PC-9 (cell line): ENCODE data around the gene C11orf52. TPM values are rescaled to one million over a fixed set of nuclear protein-coding genes. Genes with fewer than 3 reads are reported as not detected.

Experiments
- BruUV-seq: library from RNA; stranded (reverse); fragments of 400-500 nt; replicated peaks from 2 replicates; lab custom pipeline; 2021; lab: Mats Ljungman, UMichigan
- CTCF ChIA-PET: fragments of 300-600 bp; sonication (Branson Sonifier 250); formaldehyde crosslinking; loops from one replicate; lab custom pipeline; 2022; ENCODE audit warnings: antibody characterized with exemption; lab: Charles Lee
- POLR2A ChIA-PET: fragments of 300-600 bp; sonication (Branson Sonifier 250); formaldehyde crosslinking; loops from one replicate; lab custom pipeline; 2022; ENCODE audit warnings: antibody characterized with exemption; ENCODE audit not compliant: unreplicated experiment; lab: Charles Lee
- DNase-seq, 2 experiments: peaks; one replicate each; pipeline versions ENCODE4 v3.0.0 to v3.0.0-alpha.2; 2015 to 2022; ENCODE audit warnings: mixed read lengths in 1 of 2
- H2AFZ ChIP-seq: fragments of 200-600 bp; sonication (generic); 2 replicates; pipeline ENCODE4 v1.8.1; 2017; ENCODE audit warnings: antibody characterized with exemption
- H3F3A ChIP-seq: fragments of 200-600 bp; sonication (generic); 2 replicates; pipeline ENCODE4 v1.8.1; 2017; ENCODE audit warnings: antibody characterized with exemption, mild to moderate bottlenecking, low read depth; ENCODE audit not compliant: insufficient read depth
- H3K27ac ChIP-seq: fragments of 200-600 bp; sonication (generic); 2 replicates; pipeline ENCODE4 v1.6.1; 2016; ENCODE audit warnings: mixed run types
- H3K27me3 ChIP-seq: fragments of 200-600 bp; sonication (generic); 2 replicates; pipeline ENCODE4 v1.6.1; 2016; ENCODE audit warnings: low read depth, mixed run types; ENCODE audit not compliant: insufficient read depth
- H3K36me3 ChIP-seq: fragments of 200-600 bp; sonication (generic); 2 replicates; pipeline ENCODE4 v1.6.1; 2016; ENCODE audit warnings: low read depth, mixed run types
- H3K4me1 ChIP-seq: fragments of 200-600 bp; sonication (generic); replicated peaks from 2 replicates; pipeline ENCODE4 v1.6.1; 2016; ENCODE audit warnings: mixed run types; ENCODE audit not compliant: insufficient read depth
- H3K4me2 ChIP-seq: fragments of 200-600 bp; sonication (generic); 2 replicates; pipeline ENCODE4 v1.6.1; 2017; ENCODE audit warnings: mixed run types
- H3K4me3 ChIP-seq: fragments of 200-600 bp; sonication (generic); 2 replicates; pipeline ENCODE4 v1.6.1; 2016; ENCODE audit warnings: mixed run types
- H3K79me2 ChIP-seq: fragments of 200-600 bp; sonication (generic); 2 replicates; pipeline ENCODE4 v1.6.1; 2017; ENCODE audit warnings: low read depth, mixed run types
- H3K9me2 ChIP-seq: fragments of 200-600 bp; sonication (generic); 2 replicates; pipeline ENCODE4 v1.8.1; 2017; ENCODE audit warnings: mild to moderate bottlenecking; ENCODE audit not compliant: insufficient read depth
- H3K9me3 ChIP-seq: fragments of 200-600 bp; sonication (generic); 2 replicates; pipeline ENCODE4 v1.8.1; 2016; ENCODE audit warnings: low read depth; ENCODE audit not compliant: insufficient read depth
- H4K20me1 ChIP-seq: fragments of 200-600 bp; sonication (generic); 2 replicates; pipeline ENCODE4 v1.8.1; 2017; ENCODE audit not compliant: insufficient read depth
- CTCF ChIP-seq: fragments of 200-600 bp; sonication (generic); conservative IDR thresholded peaks from 2 replicates; pipeline ENCODE4 v1.6.1; 2017; ENCODE audit warnings: mixed run types, antibody characterized with exemption, mild to moderate bottlenecking, moderate library complexity
- EZH2 ChIP-seq: fragments of 200-600 bp; sonication (generic); IDR thresholded peaks from 2 replicates; pipeline ENCODE4 v1.8.0; 2017; ENCODE audit warnings: antibody characterized with exemption, low read depth
- intact Hi-C: fragments of 100-400 bp; cut with micrococcal nuclease; formaldehyde crosslinking; loops from one replicate; pipeline ENCODE4 v1.10.0; 2022; ENCODE audit not compliant: unreplicated experiment
- total RNA-seq: library from RNA; stranded (reverse); gene quantifications from 2 replicates; pipeline ENCODE4 v1.2.3, GENCODE V29; 2021

The C11orf52 gene
- total RNA-seq, 1 experiment from 2014 or later = 6.4 TPM

- Histone ChIP-seq H4K20me1 (no peaks in the 10 kb centered on the region), H3K27me3 (no peaks in the 10 kb centered on the region), H3K79me2 (peaks cover 15% of the 10 kb centered on the region), H3K27ac (peak overlapping the region; percentile 88), H3K4me3 (peak overlapping the region; percentile 65), H3K4me2 (peak overlapping the region; percentile 80), H3K36me3 (no peaks in the 10 kb centered on the region), H3K4me1 (peaks cover 10% of the 10 kb centered on the region), H3K9me2 (no peaks in the 10 kb centered on the region), H2AFZ (peak overlapping the region; percentile 91), H3F3A (peaks cover 19% of the 10 kb centered on the region), H3K9me3 (no peaks in the 10 kb centered on the region)
- CTCF ChIA-PET = interaction anchor here (0.6 kb wide), 1 partner anchor 109 kb away, joined by 3 read pairs; no protein-coding TSS in a partner anchor
- POLR2A ChIA-PET = interaction anchor here (0.5 to 0.6 kb wide), 2 partner anchors 32 to 189 kb away, joined by 3 read pairs; no protein-coding TSS in a partner anchor
- intact Hi-C loops = loop anchor here (2.0 to 10.0 kb wide), 5 partner anchors 32 to 286 kb away; partner anchors contain the start of genes C11orf52, IL18, SDHD and TEX12
- DNase-seq = no peak
- TSS peak; percentile 69 for BruUV-seq
- TF ChIP-seq CTCF (no peak), EZH2 (no peak)
These were observed 40.3 kb upstream of the C11orf52 start for GRCh38 chr11:111878385-111878848.

GRCh38 chr11:111878849-111879636 lies 39.7 kb upstream of the C11orf52 start, which contains the start of the genes CFAP68 and FDXACB1:
TSS of gene CFAP68 (plus strand) at chr11:111879541. CDS start at chr11:111879561, 20 bp downstream.
TSS of gene FDXACB1 (minus strand) at chr11:111879165. CDS start at chr11:111879132, 33 bp downstream.
- Histone ChIP-seq H3F3A (peaks cover 19% of the 10 kb centered on the region), H4K20me1 (no peaks in the 10 kb centered on the region), H3K9me2 (no peaks in the 10 kb centered on the region), H3K27me3 (no peaks in the 10 kb centered on the region), H3K4me1 (peaks cover 10% of the 10 kb centered on the region), H3K4me2 (peak within 1 kb of the TSS; percentile 80), H3K79me2 (peaks cover 15% of the 10 kb centered on the region), H2AFZ (peak within 1 kb of the TSS; percentile 91), H3K9me3 (no peaks in the 10 kb centered on the region), H3K4me3 (peak within 1 kb of the TSS; percentile 65), H3K27ac (peak within 1 kb of the TSS; percentile 88), H3K36me3 (no peaks in the 10 kb centered on the region)
- BruUV-seq = no TSS peak
- intact Hi-C loops = loop anchor here (1.0 to 10.0 kb wide), 8 partner anchors 32 to 401 kb away; partner anchors contain the start of genes C11orf52, IL18, SDHD and TEX12
- TF ChIP-seq EZH2 = no peak
- peak; percentile 97 for TF ChIP-seq CTCF
- peak; percentile 96 for DNase-seq
- CTCF ChIA-PET = no interaction called here
- POLR2A ChIA-PET = interaction anchor here (0.6 kb wide), 1 partner anchor 188 kb away, joined by 3 read pairs; no protein-coding TSS in a partner anchor

- Histone ChIP-seq H3K27ac (peak overlapping the region; percentile 88), H3K9me3 (no peaks in the 10 kb centered on the region), H2AFZ (peak overlapping the region; percentile 91), H3K27me3 (no peaks in the 10 kb centered on the region), H3K4me1 (peaks cover 10% of the 10 kb centered on the region), H3K4me3 (peak overlapping the region; percentile 65), H3K9me2 (no peaks in the 10 kb centered on the region), H4K20me1 (no peaks in the 10 kb centered on the region), H3F3A (peaks cover 19% of the 10 kb centered on the region), H3K36me3 (no peaks in the 10 kb centered on the region), H3K4me2 (peak overlapping the region; percentile 80), H3K79me2 (peaks cover 15% of the 10 kb centered on the region)
- TF ChIP-seq EZH2 (no peak), CTCF (no peak)
- DNase-seq = no peak
- POLR2A ChIA-PET = no interaction called here
- BruUV-seq = TSS peak; percentile 95
- intact Hi-C loops = loop anchor here (1.0 to 10.0 kb wide), 8 partner anchors 33 to 401 kb away; partner anchors contain the start of genes C11orf52, IL18, SDHD and TEX12
- CTCF ChIA-PET = interaction anchor here (1.0 kb wide), 1 partner anchor 8 kb away, joined by 13 read pairs; the partner anchor contains the start of gene ALG9
These were observed 39.1 kb upstream of the C11orf52 start for GRCh38 chr11:111879637-111879960.
